Measurements from ENCODE around the gene CCDC24. TPM values are rescaled to one million over a fixed set of nuclear protein-coding genes. Genes with fewer than 3 reads are reported as not detected.

The CCDC24 gene
- total and polyA plus RNA-seq, 2 of the 4 experiments (the other 2 are of a cell fraction), result 1.4 to 4.6 TPM

DNA sequence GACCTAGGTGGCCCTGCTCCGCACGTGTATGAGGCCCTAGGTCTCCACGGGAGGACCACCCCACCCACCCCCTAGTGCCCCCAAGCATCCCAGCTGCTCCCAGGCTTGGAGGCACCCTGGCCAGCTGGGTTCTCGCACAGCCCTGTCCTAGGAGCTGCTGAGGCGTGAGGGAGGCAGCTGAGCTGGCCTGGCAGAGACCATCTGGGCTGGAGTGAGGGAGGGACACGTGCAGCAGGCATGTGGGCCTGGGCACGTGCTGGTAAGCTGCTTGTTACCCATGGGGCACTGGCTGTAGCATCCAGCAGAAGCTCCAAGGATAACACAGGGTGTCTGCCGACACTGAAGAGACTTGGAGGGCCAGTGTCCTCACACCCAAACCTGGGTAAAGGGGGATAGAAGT lies 29.8 kb downstream of the CCDC24 start:
- ChIA-PET CTCF (interaction anchor here (1.0 to 1.7 kb wide), 2 partner anchors 16 to 28 kb away, joined by 3 to 6 read pairs; no protein-coding TSS in a partner anchor), POLR2A (ENCODE audit: unreplicated experiment) (no interaction called here)
- no peak overlapping the region for H3K4me2 ChIP-seq (ENCODE audit: low read depth, low read length)
- H2BK20ac ChIP-seq (ENCODE audit: low read depth, low read length), result no peak overlapping the region
- peaks cover 4% of the 10 kb centered on the region for H3K4me1 ChIP-seq (ENCODE audit: control insufficient read depth, insufficient read depth, low read length)
- no peaks in the 10 kb centered on the region for H3K9me3 ChIP-seq (ENCODE audit: control insufficient read depth, insufficient read depth, low read length)
- H3K36me3 ChIP-seq (ENCODE audit: control insufficient read depth, insufficient read depth, low read length), result peaks cover 26% of the 10 kb centered on the region; the same call in 1 of the 2 replicates
- H3K23ac ChIP-seq (ENCODE audit: low read depth, low read length), result no peak overlapping the region
- BruUV-seq (replicated peaks), result no TSS peak
- H3K18ac ChIP-seq (ENCODE audit: low read depth, low read length), result no peak overlapping the region
- no peak overlapping the region for H3K14ac ChIP-seq (replicated peaks; ENCODE audit: low read depth, low read length)
- no peak overlapping the region for H3K56ac ChIP-seq (ENCODE audit: extremely low read depth, insufficient read depth, low read length)
- H3K27me3 ChIP-seq (ENCODE audit: control insufficient read depth, insufficient read depth, low read length), result no peaks in the 10 kb centered on the region
- H3K79me1 ChIP-seq (ENCODE audit: low read depth in 1 of 2, low read length in 2 of 2), result peaks cover 0 to 3% of the 10 kb centered on the region in 2 experiments; a peak in 1 of 4 replicates
- no peak overlapping the region for H3K4ac ChIP-seq (ENCODE audit: low read depth, low read length)
- no peak overlapping the region for H4K8ac ChIP-seq (ENCODE audit: low read depth in 2 of 2, low read length in 2 of 2)
- ATAC-seq (ENCODE audit: low read depth) (no peak), DNase-seq (no peak)
- WGBS, 2 experiments (ENCODE audit: extremely low coverage in 2 of 2, insufficient read length in 1 of 2), result 45% methylated on average over 2 of the region's 8 CpGs; no CpG with 5 or more reads in 1 of the 2 experiments
- no peak overlapping the region for H2BK15ac ChIP-seq (ENCODE audit: low read depth, low read length)
- H4K5ac ChIP-seq (ENCODE audit: low read depth, low read length), result no peak overlapping the region
- H2AK9ac ChIP-seq (replicated peaks; ENCODE audit: low read depth, low read length, poor library complexity), result no peak overlapping the region
- no peak overlapping the region for H2BK120ac ChIP-seq (ENCODE audit: low read depth, low read length)
- no peak overlapping the region for H2AK5ac ChIP-seq (ENCODE audit: low read depth, low read length)
- TF ChIP-seq, protein P1, sequence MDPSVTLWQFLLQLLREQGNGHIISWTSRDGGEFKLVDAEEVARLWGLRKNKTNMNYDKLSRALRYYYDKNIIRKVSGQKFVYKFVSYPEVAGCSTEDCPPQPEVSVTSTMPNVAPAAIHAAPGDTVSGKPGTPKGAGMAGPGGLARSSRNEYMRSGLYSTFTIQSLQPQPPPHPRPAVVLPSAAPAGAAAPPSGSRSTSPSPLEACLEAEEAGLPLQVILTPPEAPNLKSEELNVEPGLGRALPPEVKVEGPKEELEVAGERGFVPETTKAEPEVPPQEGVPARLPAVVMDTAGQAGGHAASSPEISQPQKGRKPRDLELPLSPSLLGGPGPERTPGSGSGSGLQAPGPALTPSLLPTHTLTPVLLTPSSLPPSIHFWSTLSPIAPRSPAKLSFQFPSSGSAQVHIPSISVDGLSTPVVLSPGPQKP (IDR thresholded peaks at IDR 0.05; ENCODE audit: borderline replicate concordance, low read depth, low read length), result no peak
- dilution Hi-C loops (cut with HindIII; ENCODE audit: low sequenced_read_pairs, unreplicated experiment), result no loop called here
- H3K4me3 ChIP-seq (ENCODE audit: insufficient read depth, low read depth, low read length), result no peak overlapping the region
- no peak overlapping the region for H3K27ac ChIP-seq (ENCODE audit: insufficient read depth, low read length)
- H2AFZ ChIP-seq (replicated peaks; ENCODE audit: low read length, poor library complexity), result no peak overlapping the region
- peaks cover 10% of the 10 kb centered on the region; the same call in 1 of the 2 replicates for H3K9me1 ChIP-seq (ENCODE audit: insufficient read depth, low read length)
- intact Hi-C loops (cut with micrococcal nuclease), result no loop called here
- no peak overlapping the region for H3K9ac ChIP-seq (ENCODE audit: low read depth, low read length)
- no peak overlapping the region for H2BK5ac ChIP-seq (ENCODE audit: low read depth, low read length, poor library complexity, severe bottlenecking)
- in situ Hi-C loops (cut with MboI; ENCODE audit: low sequenced_read_pairs), result no loop called here
- H4K91ac ChIP-seq (ENCODE audit: insufficient read depth, low read depth, low read length), result no peak overlapping the region
- no peaks in the 10 kb centered on the region; the same call in 1 of the 2 replicates for H4K20me1 ChIP-seq (ENCODE audit: insufficient read depth, low read length)
